Measurements from ENCODE around the gene ADAMTS12.

Gene ADAMTS12

DNA sequence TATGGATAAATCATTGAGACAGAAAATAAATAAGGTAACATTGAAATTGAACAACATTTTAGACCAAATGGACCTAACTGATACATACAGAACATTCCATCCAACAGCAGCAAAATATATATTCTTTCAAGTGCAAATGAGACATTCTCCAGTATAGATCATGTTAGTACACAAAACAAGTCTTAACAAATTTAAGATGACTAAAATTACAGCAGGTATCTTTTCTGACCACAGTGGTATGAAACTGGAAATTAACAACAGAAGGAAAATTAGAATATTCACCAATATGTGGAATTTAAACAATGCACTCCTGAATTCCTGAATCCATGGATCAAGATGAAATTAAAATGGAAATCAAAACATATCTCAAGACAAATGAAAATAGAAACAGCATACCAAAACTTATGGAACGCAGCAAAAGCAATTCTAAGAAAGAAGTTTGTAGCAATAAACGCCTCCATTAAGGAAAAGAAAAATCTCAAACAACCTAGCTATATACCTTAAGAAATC lies 115.6 kb downstream of the ADAMTS12 start:
- TF ChIP-seq, protein P1, sequence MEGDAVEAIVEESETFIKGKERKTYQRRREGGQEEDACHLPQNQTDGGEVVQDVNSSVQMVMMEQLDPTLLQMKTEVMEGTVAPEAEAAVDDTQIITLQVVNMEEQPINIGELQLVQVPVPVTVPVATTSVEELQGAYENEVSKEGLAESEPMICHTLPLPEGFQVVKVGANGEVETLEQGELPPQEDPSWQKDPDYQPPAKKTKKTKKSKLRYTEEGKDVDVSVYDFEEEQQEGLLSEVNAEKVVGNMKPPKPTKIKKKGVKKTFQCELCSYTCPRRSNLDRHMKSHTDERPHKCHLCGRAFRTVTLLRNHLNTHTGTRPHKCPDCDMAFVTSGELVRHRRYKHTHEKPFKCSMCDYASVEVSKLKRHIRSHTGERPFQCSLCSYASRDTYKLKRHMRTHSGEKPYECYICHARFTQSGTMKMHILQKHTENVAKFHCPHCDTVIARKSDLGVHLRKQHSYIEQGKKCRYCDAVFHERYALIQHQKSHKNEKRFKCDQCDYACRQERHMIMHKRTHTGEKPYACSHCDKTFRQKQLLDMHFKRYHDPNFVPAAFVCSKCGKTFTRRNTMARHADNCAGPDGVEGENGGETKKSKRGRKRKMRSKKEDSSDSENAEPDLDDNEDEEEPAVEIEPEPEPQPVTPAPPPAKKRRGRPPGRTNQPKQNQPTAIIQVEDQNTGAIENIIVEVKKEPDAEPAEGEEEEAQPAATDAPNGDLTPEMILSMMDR (IDR thresholded peaks at IDR 0.05; ENCODE audit: low read depth, low read length): no peak
- H3K4me3 ChIP-seq (ENCODE audit: low read depth, low read length): no peak overlapping the region

DNA sequence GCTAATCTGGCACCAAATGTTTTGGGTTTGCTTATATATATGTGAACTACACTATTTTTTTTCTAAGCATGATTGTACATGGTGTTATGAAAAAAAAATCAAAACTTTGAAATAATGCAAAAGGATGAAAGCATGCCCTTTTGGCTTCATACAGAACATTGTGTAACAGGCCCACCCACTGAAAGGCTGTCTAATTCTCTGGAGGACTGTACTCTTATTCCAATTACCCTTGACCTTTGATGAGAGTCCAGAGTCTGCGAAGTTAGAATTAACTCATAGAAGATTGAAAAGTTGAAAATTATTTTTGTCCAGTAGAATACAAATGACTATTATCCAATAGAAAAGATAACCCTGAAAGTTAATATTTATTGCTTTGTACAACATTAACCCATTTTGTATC lies 117.4 kb downstream of the ADAMTS12 start:
- H3K4me3 ChIP-seq (ENCODE audit: low read depth, low read length): no peak overlapping the region
- TF ChIP-seq, protein P1 (IDR thresholded peaks at IDR 0.05; ENCODE audit: low read depth, low read length): no peak

DNA sequence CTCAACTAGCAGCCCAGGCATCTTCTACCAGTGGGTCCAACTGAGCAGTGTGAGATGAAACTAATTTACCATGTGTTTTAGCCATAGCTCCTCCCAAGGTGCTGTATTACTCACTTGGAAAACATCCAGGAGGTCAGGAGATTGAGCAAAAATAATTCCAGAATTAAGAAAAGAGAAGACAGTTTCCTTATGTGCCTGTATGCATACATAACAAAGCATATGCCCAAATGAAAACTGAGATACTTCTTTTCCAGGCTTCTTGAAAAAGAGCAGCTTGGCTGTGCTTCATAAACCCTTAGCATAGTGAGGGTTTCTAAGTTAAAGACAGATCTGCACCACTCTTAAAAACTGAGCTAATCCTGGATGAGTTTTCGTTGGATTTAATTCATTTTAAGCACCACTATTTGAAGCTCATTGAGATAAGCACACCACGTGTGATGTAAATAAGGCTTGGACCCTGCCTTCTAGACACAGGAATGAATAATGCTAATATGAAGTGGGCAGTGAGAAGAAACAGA lies 119.4 kb downstream of the ADAMTS12 start:
- TF ChIP-seq, protein P1 (IDR thresholded peaks at IDR 0.05; ENCODE audit: low read depth, low read length): no peak

DNA sequence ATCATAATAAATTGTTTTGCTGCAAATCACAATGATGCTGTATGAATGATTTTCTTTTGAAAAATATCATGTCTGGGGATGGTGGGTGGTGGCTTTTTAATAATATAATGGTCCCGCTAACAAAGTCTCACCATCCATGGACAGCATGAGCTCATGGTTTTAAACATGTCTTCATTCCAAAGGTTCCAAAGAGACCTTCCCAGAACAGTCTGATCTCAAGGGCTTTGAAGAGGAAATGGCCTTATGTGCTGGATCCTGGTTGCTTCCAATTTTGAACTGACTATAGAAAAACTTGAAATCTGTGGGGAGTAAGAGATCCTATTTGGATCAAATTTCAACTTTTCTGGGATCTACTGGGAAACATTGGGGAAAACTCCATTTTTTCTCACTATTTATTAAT lies 121.8 kb downstream of the ADAMTS12 start:
- H3K4me3 ChIP-seq (ENCODE audit: low read depth, low read length): no peak overlapping the region
- TF ChIP-seq, protein P1 (IDR thresholded peaks at IDR 0.05; ENCODE audit: low read depth, low read length): no peak

More for the DNA sequence above, 119.4 kb downstream of the ADAMTS12 start:
- H3K4me3 ChIP-seq (ENCODE audit: low read depth, low read length): no peak overlapping the region

DNA sequence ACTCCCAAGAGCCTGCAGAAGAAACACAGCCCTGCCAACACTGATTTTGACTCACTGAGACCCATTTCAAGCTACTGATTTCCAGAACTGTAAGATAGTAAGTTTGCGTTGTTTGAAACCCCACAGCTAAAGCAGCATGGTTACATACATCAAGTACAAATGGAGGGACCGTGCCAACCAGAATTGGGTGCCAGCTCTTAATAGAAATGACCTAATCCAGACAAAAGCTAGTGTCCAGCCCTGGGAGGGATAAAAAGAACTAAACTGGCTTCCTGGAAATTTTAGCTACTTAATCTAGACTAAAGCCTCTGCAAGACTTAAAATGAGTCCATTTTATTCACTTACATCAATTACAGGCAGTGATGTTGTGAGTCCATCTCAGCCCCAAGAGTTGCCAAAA lies 122.6 kb downstream of the ADAMTS12 start:
- TF ChIP-seq, protein P1 (IDR thresholded peaks at IDR 0.05; ENCODE audit: low read depth, low read length): no peak
- H3K4me3 ChIP-seq (ENCODE audit: low read depth, low read length): no peak overlapping the region

DNA sequence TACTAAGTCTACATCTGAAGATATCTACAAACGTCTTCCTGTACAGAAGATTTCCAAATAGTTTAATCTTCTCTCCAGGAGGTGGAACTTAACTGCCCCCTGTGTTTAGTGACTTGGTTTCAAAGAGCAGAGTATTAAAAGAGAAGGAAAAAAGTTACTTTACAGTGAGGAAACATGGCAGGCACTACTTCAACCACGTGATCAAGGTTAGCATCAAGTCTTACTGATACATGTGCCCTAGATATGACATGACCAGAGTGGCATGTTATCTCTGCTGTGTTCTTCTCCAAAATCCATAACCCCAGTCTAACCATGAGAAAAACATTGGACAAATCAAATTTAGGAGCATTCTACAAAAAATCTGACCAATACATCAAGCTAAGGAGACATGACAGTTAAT lies 125.8 kb downstream of the ADAMTS12 start:
- TF ChIP-seq, protein P1 (IDR thresholded peaks at IDR 0.05; ENCODE audit: low read depth, low read length): no peak
- no peak overlapping the region for H3K4me3 ChIP-seq (ENCODE audit: low read depth, low read length)

DNA sequence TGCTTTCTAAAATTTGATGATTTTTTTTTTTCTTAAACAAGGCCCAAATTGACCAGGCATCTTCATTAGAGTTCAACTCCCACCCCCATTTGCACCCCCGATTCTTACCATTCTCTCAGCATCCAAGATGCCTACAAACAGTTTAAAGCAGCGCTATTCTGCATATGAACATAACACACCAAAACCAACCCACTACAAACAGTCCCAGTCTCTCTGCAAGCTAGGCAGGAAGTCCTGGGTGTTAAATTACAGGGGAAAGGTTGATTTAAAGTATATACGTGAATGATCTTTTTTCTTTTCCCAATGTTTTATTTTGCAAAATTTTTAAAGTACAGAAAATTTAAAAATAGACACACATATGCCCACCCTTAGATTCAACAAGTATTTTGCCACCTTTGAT lies 127.0 kb downstream of the ADAMTS12 start:
- TF ChIP-seq, protein P1 (IDR thresholded peaks at IDR 0.05; ENCODE audit: low read depth, low read length): no peak
- H3K4me3 ChIP-seq (ENCODE audit: low read depth, low read length): no peak overlapping the region
